Activated T-cell treated with anti-CD3 and anti-CD28 coated beads for 24 hours (primary cell): ENCODE data around the gene FAM241A.
A peak's percentile ranks its signal among the peaks of the same experiment; 100 is the strongest.

Source experiments
- DNase-seq: peaks from one replicate; pipeline ENCODE4 v3.0.0-alpha.2; 2020; ENCODE audit warnings: low read depth

The FAM241A gene

DNA sequence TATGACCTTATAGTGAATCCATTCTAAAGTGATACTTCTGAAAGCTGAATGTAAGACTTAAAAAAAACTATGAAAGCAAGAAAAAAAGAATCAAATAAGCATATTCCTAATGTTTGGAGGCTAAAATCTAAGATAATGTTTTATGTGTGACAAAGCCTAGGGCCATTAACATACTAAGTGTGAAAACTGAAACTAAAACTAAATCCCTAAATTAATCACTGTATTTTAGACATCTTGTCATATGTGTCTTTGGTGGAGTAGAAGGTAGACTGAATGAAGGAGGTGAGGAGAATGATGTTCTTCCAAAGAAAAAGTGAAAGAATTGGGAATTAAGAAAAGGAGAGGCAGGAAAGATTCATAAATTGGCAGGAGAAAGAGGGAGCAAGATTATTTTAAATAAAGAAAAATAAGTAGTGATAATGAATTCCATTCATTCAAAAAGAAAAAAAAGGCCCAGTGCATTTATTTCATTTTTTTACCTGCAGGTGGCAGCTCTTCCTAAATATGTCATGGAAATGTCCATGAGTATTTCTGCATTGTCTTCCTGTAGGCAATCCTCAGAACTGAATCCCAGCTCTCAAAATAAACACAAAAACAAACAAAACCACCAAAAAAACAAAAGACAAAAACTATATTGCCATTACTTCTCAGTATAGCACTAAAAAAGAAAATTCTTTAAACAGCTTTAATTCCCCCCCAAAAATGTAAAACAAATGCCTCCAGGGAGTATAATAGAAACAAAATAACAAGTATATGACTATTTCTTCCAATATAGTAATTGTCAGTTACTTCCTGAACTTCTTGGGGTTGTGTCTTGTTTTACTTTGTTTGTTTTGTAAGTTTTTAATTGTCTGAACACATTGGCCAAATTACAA is 69.4 kb downstream of the FAM241A start:
- no peak for DNase-seq

DNA sequence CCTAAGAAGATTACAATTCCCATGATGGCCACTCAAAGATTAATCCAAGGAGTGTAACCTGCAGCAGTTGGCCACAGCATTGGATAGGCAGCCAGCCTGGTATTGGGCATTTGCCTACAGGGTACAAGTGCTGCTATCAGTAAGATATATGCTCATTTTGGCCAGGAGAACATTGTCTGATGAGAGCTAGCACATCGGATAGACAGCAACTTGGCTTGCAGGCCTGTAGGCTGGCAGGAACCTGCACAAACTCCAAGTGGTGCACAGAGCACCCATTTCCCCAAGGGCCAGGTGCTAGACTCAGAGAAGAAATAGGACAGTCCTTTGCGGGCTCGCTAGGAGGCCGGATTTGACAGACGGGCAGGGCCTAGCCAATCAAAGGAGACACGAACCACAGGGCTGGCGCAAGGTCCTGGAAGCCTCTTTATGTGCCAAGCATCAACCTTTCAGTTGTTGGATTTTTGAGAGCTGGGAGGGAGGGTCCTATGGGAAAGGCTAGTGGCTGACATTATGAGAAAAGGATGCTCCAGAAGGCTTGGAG is 74.6 kb downstream of the FAM241A start:
- DNase-seq: no peak

DNA sequence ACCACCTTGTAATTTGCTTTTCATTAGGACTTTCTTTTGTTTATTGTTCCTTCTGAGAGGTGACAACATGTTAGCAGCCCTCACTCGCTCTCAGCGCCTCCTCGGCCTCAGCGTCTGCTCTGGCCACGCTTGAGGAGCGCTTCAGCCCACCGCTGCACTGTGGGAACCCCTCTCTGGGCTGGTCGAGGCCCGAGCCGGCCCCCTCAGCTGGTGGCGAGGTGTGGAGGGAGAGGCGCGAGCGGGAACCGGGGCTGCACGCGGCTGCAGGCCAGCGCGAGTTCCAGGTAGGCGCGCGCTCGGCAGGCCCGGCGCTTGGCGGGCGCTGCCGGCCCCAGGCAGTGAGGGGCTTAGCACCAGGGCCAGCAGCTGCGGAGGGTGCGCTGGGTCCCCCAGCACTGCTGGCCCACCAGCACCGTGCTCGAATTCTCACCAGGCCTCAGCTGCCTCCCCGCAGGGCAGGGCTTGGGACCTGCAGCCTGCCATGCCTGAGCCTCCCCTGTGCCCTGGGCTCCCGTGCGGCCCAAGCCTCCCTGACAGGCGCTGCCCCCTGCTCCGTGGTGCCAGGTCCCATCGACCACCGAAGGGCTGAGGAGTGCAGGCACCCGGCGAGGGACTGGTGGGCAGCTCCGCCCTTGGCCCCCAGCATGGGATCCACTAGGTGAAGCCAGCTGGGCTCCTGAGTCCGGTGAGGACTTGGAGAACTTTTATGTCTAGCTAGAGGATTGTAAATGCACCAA is 77.1 kb downstream of the FAM241A start:
- DNase-seq: no peak

DNA sequence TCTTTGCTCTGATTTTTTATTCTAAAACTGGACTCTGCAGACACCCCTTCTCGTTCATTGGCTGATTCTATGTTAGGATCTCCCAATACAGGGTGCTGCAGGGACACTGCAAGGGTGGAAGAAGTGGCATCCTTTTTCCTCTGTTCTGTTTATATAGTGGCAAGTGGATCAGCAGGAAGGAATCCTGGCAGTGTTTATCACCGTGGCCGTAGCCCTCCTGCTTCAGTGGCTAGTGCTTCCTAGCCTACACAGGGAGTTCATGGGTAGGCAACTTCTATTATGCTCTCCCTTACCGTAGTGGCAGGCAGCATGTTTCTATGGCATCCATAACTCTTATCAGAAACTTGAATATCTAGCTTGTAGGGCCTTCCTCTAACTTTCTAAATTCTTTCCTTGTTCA is 79.9 kb downstream of the FAM241A start:
- no peak for DNase-seq

DNA sequence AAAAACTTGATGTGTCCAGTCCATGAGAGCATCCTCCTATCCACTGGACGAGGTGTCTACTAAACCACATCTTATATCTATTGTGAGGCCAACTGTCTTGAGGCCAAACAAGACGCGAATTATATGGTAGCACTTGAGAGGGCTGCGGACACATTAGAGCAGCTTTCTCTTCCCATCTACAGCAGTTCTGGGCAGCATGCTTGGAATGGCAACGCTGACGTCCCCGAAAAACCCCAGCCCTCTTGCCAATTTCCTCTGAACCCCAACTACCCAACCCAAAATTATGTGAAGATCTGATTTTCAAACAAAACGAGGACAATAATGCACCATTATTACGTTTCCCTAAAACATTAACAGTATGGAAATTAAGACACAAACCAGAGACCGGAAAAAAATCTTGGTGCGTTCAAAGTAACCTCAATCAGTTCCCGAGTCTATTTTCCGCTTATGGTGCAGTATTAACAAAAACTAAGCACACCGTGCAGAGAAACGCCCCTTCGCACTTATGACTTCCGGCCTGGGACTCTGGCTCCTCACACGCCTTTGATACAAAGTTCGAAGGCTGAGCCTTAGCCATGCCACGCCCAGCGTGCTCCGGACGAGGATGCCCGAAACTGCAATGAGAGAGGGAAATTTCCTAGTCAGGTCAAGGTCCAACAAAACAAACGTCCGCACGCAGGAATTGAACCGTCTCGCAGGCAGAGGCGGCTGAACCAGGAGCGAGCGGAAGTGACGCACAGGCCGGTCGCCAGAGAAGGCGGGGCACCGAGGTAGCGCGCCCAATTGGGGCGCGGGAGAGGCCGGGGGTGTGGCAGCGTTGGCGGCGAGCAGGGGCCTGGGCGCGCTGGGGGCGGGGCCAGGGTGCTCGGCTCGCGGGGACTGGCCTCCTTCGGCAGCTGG is 85.9 kb downstream of the FAM241A start:
- peak; percentile 97 for DNase-seq

DNA sequence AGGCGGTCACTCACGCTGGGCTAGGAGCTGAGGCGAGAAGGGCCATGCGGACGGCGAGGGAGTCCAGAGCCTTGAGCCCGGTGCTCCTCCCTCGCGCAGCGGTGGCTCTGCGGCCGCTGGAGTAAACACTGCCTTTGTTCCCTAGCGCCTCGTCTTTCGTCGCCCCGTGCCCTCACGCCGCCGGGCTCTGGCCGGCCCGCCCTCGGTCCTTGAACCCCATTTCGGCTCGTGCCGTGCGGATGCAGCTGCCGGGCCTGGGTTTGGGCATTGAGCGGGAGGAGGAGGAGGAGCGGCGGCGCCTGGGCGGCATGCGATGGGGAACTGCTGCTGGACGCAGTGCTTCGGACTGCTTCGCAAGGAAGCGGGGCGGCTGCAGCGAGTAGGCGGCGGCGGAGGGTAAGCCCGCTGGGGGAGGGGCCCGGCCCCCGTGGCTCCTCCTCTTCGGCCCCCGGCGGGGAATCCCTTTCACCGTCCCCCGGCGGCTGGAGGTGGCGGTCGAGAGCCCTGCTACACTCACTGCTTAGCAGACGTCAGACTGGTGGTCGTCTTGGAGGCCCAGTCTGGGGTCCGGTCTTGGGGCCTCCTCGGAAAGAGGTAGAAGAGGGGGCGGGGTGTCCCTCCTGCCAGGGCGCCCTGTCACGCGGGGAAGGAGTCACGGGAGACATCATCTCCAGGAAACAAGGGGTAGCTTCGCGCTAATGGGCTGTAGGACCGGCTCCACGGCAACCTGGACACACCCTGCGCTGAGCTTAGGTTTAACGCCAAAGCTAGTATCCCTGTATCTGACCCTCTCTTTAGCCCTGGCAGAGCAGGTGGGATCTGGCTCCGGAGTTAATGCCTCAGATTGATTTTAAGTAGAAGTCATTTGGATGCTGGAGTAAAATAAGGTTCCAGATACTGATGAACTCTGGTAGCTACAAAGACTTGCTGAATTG is 86.8 kb downstream of the FAM241A start, which contains the start of gene AP1AR:
AP1AR (plus strand) TSS at position 9 of the 935 bp plus-strand sequence; CDS start at position 314, 305 bp downstream.
- peak; percentile 63 for DNase-seq

DNA sequence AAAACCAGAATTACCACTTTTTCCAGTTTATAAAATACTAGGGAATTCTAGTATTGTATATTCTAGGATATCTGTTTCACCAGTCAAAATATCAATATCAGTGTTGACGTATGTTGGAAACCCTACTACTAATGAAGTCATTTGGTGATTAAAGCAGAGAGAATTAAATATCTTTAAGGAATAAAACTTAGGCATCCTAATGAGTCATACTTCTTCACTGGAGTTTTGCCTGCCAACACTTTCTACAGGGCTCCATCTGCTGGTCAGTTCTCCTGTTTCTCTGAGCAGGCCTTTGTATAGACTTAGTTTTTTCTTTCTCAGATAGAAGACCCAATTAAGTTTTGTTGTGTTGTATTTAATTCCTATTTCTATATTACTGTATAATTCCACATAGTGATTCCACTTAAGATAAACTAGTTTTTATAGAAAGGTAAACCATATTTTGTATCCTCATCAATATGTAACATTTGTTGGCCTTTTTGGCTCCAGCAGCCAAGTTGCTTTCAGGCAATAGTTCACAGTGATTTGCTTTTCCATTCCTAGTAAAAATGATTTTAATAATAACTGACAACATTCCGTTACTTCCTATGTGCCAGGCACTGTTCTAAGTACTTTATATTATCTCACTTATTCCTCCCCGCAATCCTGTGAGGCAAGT is 89.8 kb downstream of the FAM241A start:
- peak; percentile 36 for DNase-seq

DNA sequence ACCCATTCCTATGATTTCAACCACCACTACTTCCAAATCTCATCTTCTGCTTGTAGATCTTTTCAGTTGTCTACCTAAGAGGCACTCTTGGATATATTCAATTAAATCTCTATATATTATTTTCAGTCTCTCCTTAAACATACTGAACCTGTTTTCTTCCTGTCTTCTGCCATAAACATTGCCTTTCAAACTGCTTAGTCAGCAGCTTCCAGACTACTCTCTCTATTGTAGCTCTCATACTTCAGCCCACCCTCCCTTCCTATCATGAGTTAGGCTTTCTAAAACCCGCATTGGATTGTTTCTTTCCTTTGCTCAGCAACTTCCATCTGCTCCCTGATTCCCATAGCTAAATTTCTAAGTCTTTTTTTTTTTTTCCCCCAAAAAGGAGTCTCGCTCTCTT is 90.8 kb downstream of the FAM241A start:
- no peak for DNase-seq

DNA sequence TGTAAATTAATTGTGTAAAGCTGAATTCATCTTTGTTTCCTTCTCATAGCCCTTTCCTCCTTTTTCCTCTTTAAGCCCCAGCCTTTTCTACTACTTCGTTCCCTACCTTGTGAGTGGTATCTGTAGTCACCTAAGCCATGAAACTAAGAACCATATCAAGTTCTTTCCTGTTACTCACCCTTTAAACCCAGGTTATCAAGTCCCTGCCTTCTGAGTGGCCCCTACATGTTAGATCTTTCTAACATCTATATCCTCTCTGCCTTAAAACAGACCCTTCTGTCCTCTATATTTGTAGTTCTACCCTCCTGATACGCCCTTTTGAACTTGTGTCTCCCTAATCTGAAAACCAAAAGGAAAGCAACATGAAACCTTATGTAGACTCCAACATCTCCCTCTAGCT is 93.6 kb downstream of the FAM241A start:
- no peak for DNase-seq
